K562 (cell line): ENCODE data around the gene MEFV. TPM values are rescaled to one million over a fixed set of nuclear protein-coding genes. Genes with fewer than 3 reads are reported as not detected.

Experiments
- ATAC-seq: fragments of 200-7000 bp; cut with Tn5 transposase; 3 replicates; pipeline ENCODE4 v1.9.1; 2020; ENCODE audit warnings: moderate library complexity
- BruUV-seq: library from RNA; stranded (reverse); fragments of 400-500 nt; replicated peaks from 2 replicates; lab custom pipeline; 2021; lab: Mats Ljungman, UMichigan
- CTCF ChIA-PET: fragments of 300-600 bp; formaldehyde crosslinking; extraction: SDS; loops from one replicate; lab custom pipeline; 2021; ENCODE audit warnings: low intra/inter-chr PET ratio; lab: Yijun Ruan, JAX
- POLR2A ChIA-PET: fragments of 300-600, 350-650 bp; sonication (Branson Sonifier 250); formaldehyde crosslinking; extraction: SDS; loops from one replicate; lab custom pipeline; 2021; ENCODE audit warnings: antibody characterized with exemption, inconsistent platforms; lab: Yijun Ruan, JAX
- DNase-seq, 4 experiments: peaks; one replicate each; pipeline versions ENCODE4 v3.0.0 to v3.0.0-alpha.2; 2011 to 2018; ENCODE audit warnings: low spot score in 3 of 4, mixed read lengths in 3 of 4; ENCODE audit errors: extremely low read depth in 1 of 4
- FAIRE-seq: peaks from 2 replicates; lab custom pipeline; 2011; peaks lifted over from hg19 to GRCh38; lab: Jason Lieb, UNC
- H2AFZ ChIP-seq: 2 replicates; pipeline ENCODE4 v1.6.0; 2011; ENCODE audit warnings: low read depth, low read length, control low read depth, inconsistent platforms
- H3K27ac ChIP-seq: fragments of 200-600 bp; 3 replicates; pipeline ENCODE4 v1.8.0; 2011; ENCODE audit warnings: low read depth, mild to moderate bottlenecking, control low read depth, inconsistent platforms, low read length, moderate library complexity, mixed read lengths; ENCODE audit errors: extremely low read depth
- H3K27me3 ChIP-seq, 2 experiments: fragments of 300-600 bp in 1 of 2; 2 replicates in 1 of 2; 3 replicates in 1 of 2; pipeline versions ENCODE4 v1.6.0 to v1.8.0; 2011; ENCODE audit warnings: inconsistent platforms in 2 of 2, low read length in 2 of 2, mild to moderate bottlenecking in 1 of 2, mixed read lengths in 1 of 2, moderate library complexity in 1 of 2; ENCODE audit not compliant: control insufficient read depth in 2 of 2, insufficient read depth in 2 of 2
- H3K36me3 ChIP-seq: fragments of 300-600 bp; 3 replicates; pipeline ENCODE4 v1.8.0; 2011; ENCODE audit warnings: mild to moderate bottlenecking, low read length, inconsistent platforms; ENCODE audit not compliant: control insufficient read depth, insufficient read depth
- H3K4me1 ChIP-seq, 2 experiments: fragments of 200-600 bp in 1 of 2; replicated peaks in 1 of 2; 2 replicates in 1 of 2; 3 replicates in 1 of 2; pipeline versions ENCODE4 v1.5.1 to v1.8.0; 2011; ENCODE audit warnings: inconsistent platforms in 2 of 2, low read length in 2 of 2, mild to moderate bottlenecking in 1 of 2, mixed read lengths in 1 of 2, moderate library complexity in 1 of 2; ENCODE audit not compliant: control insufficient read depth in 2 of 2, insufficient read depth in 2 of 2
- H3K4me2 ChIP-seq: 2 replicates; pipeline ENCODE4 v1.6.1; 2011; ENCODE audit warnings: low read length, control low read depth, inconsistent platforms, mixed read lengths; ENCODE audit not compliant: insufficient read depth
- H3K4me3 ChIP-seq: fragments of 200-600 bp; sonication (generic), shearing (Covaris generic); 2 replicates; pipeline ENCODE4 v1.5.1; 2016; ENCODE audit warnings: control low read depth, inconsistent platforms
- H3K79me2 ChIP-seq: fragments of 200-600 bp; 3 replicates; pipeline ENCODE4 v1.8.0; 2011; ENCODE audit warnings: low read length, inconsistent platforms; ENCODE audit not compliant: control insufficient read depth, insufficient read depth
- H3K9ac ChIP-seq, 2 experiments: 2 replicates each; pipeline versions ENCODE4 v1.6.0 to v1.6.1; 2011; ENCODE audit warnings: low read depth in 2 of 2, low read length in 2 of 2, control low read depth in 1 of 2, inconsistent platforms in 1 of 2, mild to moderate bottlenecking in 1 of 2, mixed read lengths in 1 of 2; ENCODE audit not compliant: insufficient read depth in 1 of 2
- H3K9me1 ChIP-seq: one replicate; pipeline ENCODE4 v1.6.0; 2011; ENCODE audit warnings: inconsistent platforms, mild to moderate bottlenecking, low read length, moderate library complexity; ENCODE audit not compliant: control insufficient read depth, insufficient read depth
- H3K9me3 ChIP-seq: replicated peaks from 2 replicates; pipeline ENCODE4 v1.5.1; 2011; ENCODE audit warnings: low read depth, low read length, inconsistent platforms; ENCODE audit not compliant: control insufficient read depth, insufficient read depth
- H4K20me1 ChIP-seq: replicated peaks from 2 replicates; pipeline ENCODE4 v1.6.1; 2011; ENCODE audit warnings: low read length, inconsistent platforms, mixed read lengths; ENCODE audit not compliant: control insufficient read depth, insufficient read depth
- CEBPZ ChIP-seq: fragments of 150-350 bp; IDR thresholded peaks from 2 replicates; pipeline ENCODE4 v1.6.1; 2014; ENCODE audit warnings: low read depth, mild to moderate bottlenecking, low read length, borderline replicate concordance
- RFX5 ChIP-seq: IDR thresholded peaks from 2 replicates; pipeline ENCODE4 v1.6.1; 2011; ENCODE audit warnings: low read depth, mild to moderate bottlenecking, improper control_type of control experiment, low read length
- SETDB1 ChIP-seq: IDR thresholded peaks from one replicate; pipeline ENCODE4 v1.6.1; 2012; ENCODE audit warnings: low read length, control low read depth, inconsistent platforms
- VEZF1 ChIP-seq: fragments of 200-800 bp; sonication (Bioruptor generic); IDR thresholded peaks from 2 replicates; pipeline ENCODE4 v1.6.1; 2017; ENCODE audit warnings: missing genetic modification characterization, missing compliant biosample characterization
- ZNF121 ChIP-seq: sonication (generic); formaldehyde crosslinking; conservative IDR thresholded peaks from 2 replicates; pipeline ENCODE4 v1.8.0; 2022; ENCODE audit warnings: missing genetic modification reagents
- ZNF184 ChIP-seq: sonication (generic); formaldehyde crosslinking; IDR thresholded peaks from 2 replicates; pipeline ENCODE4 v1.5.0; 2020; ENCODE audit warnings: missing genetic modification reagents
- WGBS: fragments of 100-300 bp; shearing (Covaris generic); methylation state at CpG from one replicate; pipeline ENCODE4 v1.1.6; 2016; ENCODE audit warnings: low coverage, mixed read lengths; ENCODE audit not compliant: insufficient coverage; ENCODE audit errors: missing lambda C conversion rate; 5-methylcytosine and 5-hydroxymethylcytosine counted together
- in situ Hi-C: fragments of 300-500 bp; cut with MboI; formaldehyde crosslinking; loops from 4 replicates; pipeline ENCODE4 v1.15.0; 2018; ENCODE audit warnings: inconsistent platforms, mixed read lengths
- intact Hi-C: fragments of 100-400 bp; cut with micrococcal nuclease; formaldehyde crosslinking; loops from 2 replicates; pipeline ENCODE4 v1.14.2; 2022
- polyA plus RNA-seq, 8 experiments: library from polyadenylated mRNA; depleted of rRNA in 4 of 8; stranded (reverse) in 5 of 8; unstranded in 3 of 8; fragments of >200 nt; fragmentation: Nextera tagmentation in 2 of 8; fragmentation: Illumina TruSeq in 1 of 8; extraction: Ambion mirVana in 2 of 8; extraction: Trizol in 1 of 8; gene quantifications; 2 replicates each; pipeline versions ENCODE4 v1.2.1 to v1.2.3, GENCODE V29; 2011 to 2014; ENCODE audit warnings: inconsistent platforms in 1 of 8, missing spikeins in 1 of 8
- total RNA-seq, 7 experiments: library from RNA; depleted of rRNA in 6 of 7; stranded (reverse); fragments of >200 nt in 6 of 7; fragmentation: Illumina TruSeq in 2 of 7; extraction: Trizol in 2 of 7; gene quantifications; 2 replicates each; pipeline versions ENCODE4 v1.2.1 to v1.2.3, GENCODE V29; 2011 to 2021; ENCODE audit warnings: low replicate concordance in 1 of 7

The MEFV gene
- total and polyA plus RNA-seq, 9 of the 15 experiments (the other 6 are each of a cell fraction or from before 2014, with no cell fraction given): 0.14 TPM; not detected in 8

GRCh38 chr16:3276679-3277078, 20.2 kb upstream of the MEFV start:
- H3K4me1 ChIP-seq: no peaks in the 10 kb centered on the region; a peak in 1 of 5 replicates
- FAIRE-seq: no peak

GRCh38 chr16:3274947-3275346, 18.5 kb upstream of the MEFV start:
- no peak overlapping the region for H2AFZ ChIP-seq
- no peaks in the 10 kb centered on the region; a peak in 1 of 5 replicates for H3K4me1 ChIP-seq
- POLR2A ChIA-PET: no interaction called here
- DNase-seq (no peak), ATAC-seq (peak; percentile 39; the same call in 2 of the 3 replicates), FAIRE-seq (peak; percentile 40)
- intact Hi-C loops: no loop called here
- 0 out of 2 replicates have a peak, but pooled peaks cover 1% of the 10 kb centered on the region for H3K9me3 ChIP-seq
- no peak overlapping the region for H3K9ac ChIP-seq
- in situ Hi-C loops: no loop called here
- H3K27ac ChIP-seq: no peak overlapping the region
- no peak overlapping the region for H3K4me3 ChIP-seq
- no peaks in the 10 kb centered on the region for H3K27me3 ChIP-seq
- no peaks in the 10 kb centered on the region for H3K79me2 ChIP-seq
- H4K20me1 ChIP-seq: no peaks in the 10 kb centered on the region
- no peaks in the 10 kb centered on the region for H3K9me1 ChIP-seq
- H3K36me3 ChIP-seq: no peaks in the 10 kb centered on the region
- CTCF ChIA-PET: no interaction called here
- BruUV-seq: no TSS peak
- no peak overlapping the region; the same call in 1 of the 2 replicates for H3K4me2 ChIP-seq
- TF ChIP-seq VEZF1 (no peak), CEBPZ (no peak), RFX5 (no peak)

More at GRCh38 chr16:3276679-3277078, 20.2 kb upstream of the MEFV start:
- no peaks in the 10 kb centered on the region for H3K9me1 ChIP-seq
- DNase-seq (no peak), ATAC-seq (no peak)
- no peak for TF ChIP-seq ZNF184 (CRISPR knock-in tag)
- TF ChIP-seq SETDB1: no peak
- TF ChIP-seq ZNF121 (CRISPR knock-in tag): peak; percentile 77
- no peaks in the 10 kb centered on the region for H4K20me1 ChIP-seq
- H3K4me2 ChIP-seq: no peak overlapping the region
- no TSS peak for BruUV-seq
- H3K4me3 ChIP-seq: no peak overlapping the region
- H3K27me3 ChIP-seq: no peaks in the 10 kb centered on the region
- H2AFZ ChIP-seq: no peak overlapping the region
- POLR2A ChIA-PET: interaction anchor here (1.4 kb wide), 1 partner anchor 9 kb away, joined by 6 read pairs; no protein-coding TSS in a partner anchor
- WGBS: 8% methylated on average over 5 of the region's 5 CpGs
- no peaks in the 10 kb centered on the region for H3K36me3 ChIP-seq
- H3K9me3 ChIP-seq: no peaks in the 10 kb centered on the region
- no peak overlapping the region for H3K9ac ChIP-seq
- in situ Hi-C loops: no loop called here
- intact Hi-C loops: no loop called here
- CTCF ChIA-PET: interaction anchor here (0.6 kb wide), 1 partner anchor 125 kb away, joined by 3 read pairs; no protein-coding TSS in a partner anchor
- H3K79me2 ChIP-seq: no peaks in the 10 kb centered on the region
- no peak overlapping the region for H3K27ac ChIP-seq
